Loucy (cell line): ENCODE measurements around the gene UNC119B.

Source experiments
- EZH2phosphoT487 ChIP-seq: fragments of 200-600 bp; IDR thresholded peaks from 2 replicates; pipeline ENCODE4 v1.6.1; 2018; ENCODE audit warnings: antibody characterized with exemption, mild to moderate bottlenecking, moderate library complexity, borderline replicate concordance
- TF ChIP-seq, protein P1 (sequence below): fragments of 200-600 bp; sonication (generic); conservative IDR thresholded peaks from 2 replicates; pipeline ENCODE4 v1.5.1; 2014; ENCODE audit warnings: mild to moderate bottlenecking, antibody characterized with exemption, low read length

DNA sequence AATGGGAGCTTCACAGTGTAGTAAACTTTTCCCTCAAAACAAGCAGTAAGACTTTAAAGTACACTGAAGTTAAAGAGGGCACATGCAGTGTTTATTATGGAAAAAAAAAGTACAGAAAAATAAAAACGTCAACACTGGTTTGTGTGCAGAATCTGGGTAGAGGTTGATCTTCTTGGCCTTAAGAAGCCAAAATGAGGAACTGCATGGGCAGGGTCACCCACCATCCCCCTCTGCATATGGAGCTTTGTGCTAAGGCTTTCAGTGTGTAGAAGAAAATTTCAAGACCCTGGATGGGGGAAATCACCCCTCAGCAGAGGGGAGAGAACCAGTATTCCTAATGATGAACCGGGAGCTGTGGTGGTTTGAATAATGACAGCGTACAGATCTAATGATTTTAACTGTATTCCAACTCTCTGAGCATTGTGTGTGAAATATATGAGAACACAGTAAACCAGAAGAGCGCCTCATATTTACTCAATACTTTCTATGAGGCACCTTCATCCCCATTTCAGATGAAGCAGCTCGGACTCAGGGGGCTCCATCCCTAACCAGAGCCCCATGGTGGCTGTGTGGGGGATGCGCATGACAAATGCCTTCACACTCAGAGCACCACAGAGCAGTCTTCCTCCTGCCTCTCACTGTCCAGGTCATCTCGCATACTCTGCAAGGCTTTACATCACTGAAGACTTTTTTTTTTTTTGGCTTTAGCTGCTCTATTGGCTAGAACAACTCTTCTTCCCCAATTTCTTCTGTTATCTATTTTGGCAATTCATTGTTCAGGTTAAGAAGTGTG, 48.7 kb downstream of the UNC119B start:
- TF ChIP-seq, protein P1, sequence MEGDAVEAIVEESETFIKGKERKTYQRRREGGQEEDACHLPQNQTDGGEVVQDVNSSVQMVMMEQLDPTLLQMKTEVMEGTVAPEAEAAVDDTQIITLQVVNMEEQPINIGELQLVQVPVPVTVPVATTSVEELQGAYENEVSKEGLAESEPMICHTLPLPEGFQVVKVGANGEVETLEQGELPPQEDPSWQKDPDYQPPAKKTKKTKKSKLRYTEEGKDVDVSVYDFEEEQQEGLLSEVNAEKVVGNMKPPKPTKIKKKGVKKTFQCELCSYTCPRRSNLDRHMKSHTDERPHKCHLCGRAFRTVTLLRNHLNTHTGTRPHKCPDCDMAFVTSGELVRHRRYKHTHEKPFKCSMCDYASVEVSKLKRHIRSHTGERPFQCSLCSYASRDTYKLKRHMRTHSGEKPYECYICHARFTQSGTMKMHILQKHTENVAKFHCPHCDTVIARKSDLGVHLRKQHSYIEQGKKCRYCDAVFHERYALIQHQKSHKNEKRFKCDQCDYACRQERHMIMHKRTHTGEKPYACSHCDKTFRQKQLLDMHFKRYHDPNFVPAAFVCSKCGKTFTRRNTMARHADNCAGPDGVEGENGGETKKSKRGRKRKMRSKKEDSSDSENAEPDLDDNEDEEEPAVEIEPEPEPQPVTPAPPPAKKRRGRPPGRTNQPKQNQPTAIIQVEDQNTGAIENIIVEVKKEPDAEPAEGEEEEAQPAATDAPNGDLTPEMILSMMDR, result no peak
- no peak for TF ChIP-seq EZH2phosphoT487
